NCI-H748 (cell line): ENCODE measurements around the gene RFX4.
"Not testable (repeated sequence)": the region's sequence is repeated elsewhere in the genome, so short reads cannot be mapped to it uniquely, and the experiment has no call there.

Experiments used
- DNase-seq: peaks from one replicate; lab custom pipeline; 2025; ENCODE audit not compliant: unreplicated experiment; lab: John Stamatoyannopoulos, UW

RFX4 gene

DNA sequence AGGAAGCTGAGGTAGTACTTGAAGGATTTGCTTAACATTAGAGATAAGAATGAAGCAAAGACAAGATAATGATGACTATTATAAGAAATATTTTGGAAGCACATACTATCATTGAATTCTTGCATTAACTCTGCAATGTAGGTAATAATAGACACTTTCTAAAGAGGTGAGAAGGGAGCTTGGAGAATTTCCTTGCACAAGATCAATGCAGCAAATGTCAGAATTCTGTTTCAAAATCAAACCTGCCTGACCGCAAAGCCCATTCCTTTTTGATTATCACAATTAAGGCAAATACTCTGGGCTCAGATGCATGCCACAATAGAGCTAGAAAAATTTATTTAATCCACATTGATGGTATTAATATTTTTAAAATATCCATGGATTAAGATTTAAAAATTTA lies 141.3 kb downstream of the RFX4 start:
- DNase-seq = no peak

DNA sequence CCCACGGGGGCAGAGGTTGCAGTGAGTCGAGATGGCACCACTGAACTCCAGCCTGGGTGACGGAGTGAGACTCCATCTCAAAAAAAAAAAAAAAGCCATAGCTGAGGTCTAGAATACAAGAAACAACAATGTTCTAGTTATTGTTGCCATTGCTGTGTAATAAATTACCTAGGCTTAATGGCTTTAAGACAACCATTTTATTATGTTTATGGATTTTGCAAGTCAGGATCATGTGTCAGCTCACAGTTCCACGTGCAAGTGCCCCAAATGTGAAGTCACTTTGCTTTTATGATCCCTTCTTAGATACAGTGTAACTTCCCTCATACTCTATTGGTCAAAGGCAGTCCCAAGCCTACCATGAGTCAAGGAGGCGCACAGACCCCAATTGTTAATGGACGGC lies 142.1 kb downstream of the RFX4 start:
- no peak for DNase-seq

GRCh38 chr12:106726603-106727202 lies 143.9 kb downstream of the RFX4 start:
- DNase-seq = not testable (repeated sequence)

DNA sequence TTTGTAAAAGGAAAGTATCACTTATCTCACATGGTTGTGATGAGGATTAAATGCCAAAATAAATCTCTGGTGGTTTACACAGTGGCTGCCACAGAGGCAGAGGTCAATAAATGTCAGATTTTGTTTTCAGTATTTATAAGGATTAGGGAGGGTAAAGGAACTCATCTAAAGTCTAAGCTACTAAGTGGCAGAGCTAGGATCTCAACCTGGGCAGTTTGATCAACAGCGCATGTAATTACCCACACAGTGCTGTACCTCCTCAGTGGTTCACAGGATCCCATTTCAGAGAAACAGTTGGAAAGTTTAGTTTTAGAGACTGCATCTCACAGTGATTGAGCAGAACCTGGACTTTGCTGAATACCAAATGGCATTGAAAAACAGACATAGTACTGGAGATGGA lies 146.8 kb downstream of the RFX4 start:
- no peak for DNase-seq

DNA sequence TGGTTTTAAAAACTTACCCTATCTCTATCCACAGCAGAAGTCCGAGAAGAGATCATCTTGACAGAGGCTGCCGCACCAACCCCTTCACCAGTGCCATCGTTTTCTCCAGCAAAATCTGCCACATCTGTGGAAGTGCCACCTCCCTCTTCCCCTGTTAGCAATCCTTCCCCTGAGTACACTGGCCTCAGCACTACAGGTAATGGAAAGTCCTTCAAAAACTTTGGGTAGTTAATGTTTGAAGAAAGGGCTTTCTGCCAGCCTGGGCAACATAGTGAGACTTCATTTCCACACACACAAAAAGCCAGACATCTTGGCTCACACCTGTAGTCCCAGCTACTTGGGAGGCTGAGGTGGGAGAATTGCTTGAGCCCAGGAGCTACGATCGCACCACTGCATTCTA lies 150.1 kb downstream of the RFX4 start:
- DNase-seq = no peak

- no peak for DNase-seq
Observed at GRCh38 chr12:106733660-106734059, 150.9 kb downstream of the RFX4 start.

DNA sequence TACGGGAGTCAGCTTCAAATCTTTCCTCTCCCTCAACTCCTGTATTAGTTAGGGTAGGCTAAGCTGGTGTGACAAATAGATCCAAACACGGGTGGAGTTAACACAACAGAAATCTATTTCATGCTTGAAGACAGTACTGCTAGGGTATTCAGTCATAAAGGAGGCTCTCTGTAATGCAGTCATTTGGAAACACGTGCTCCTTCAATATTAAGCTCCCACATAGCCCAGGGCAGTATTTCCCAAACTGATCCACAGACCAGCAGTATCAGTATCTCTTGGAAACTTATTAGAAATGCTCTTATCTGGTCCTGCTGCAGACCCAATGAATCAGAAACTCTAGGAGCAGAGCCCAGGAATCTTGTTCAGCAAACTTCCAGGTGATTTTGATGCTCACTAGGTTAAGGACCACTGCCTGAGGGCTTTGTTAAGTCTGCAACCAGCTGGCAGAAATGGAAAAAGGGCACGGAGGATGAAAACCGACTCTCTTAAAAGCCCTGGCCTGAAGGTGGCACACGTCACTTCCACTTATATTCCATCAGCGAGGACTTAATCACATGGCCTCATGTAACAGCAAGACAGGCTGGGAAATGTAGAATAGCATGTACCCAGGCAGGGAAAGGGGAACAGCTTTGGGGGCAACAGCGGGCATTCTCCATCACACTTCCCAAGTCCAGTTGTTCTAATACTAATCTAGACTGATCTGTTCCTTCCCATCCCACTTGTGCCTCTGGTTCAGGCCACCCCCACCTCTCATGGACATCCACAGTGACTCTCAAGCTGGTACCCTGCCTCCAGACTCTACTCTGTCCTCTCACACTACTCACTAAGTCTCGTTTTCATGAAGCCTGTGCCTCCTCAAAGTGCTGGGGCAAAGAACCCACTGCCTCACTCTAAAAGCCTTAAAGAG lies 153.5 kb downstream of the RFX4 start:
- DNase-seq = peak; percentile 18

DNA sequence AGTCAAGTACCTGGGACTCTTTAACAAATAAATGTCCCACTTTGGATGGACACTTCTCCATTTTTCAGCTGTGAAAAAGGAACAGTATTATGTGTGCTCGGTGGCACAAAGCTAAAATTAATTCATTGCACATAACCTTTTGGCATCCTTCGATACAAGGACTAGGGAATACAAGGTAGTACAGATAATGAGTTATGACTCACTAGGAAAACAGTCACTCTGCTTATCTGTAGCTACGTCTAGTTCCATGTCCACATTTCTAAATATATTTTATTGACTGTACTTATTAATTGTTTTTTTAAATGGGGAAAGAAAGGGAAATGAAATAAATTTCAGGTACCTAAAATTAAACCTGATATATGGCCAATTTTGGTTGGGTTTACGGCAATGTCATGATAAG lies 156.5 kb downstream of the RFX4 start:
- no peak for DNase-seq

- DNase-seq = no peak
Observed at GRCh38 chr12:106739815-106740530, 157.2 kb downstream of the RFX4 start.

GRCh38 chr12:106740818-106741217 lies 158.0 kb downstream of the RFX4 start:
- no peak for DNase-seq

DNA sequence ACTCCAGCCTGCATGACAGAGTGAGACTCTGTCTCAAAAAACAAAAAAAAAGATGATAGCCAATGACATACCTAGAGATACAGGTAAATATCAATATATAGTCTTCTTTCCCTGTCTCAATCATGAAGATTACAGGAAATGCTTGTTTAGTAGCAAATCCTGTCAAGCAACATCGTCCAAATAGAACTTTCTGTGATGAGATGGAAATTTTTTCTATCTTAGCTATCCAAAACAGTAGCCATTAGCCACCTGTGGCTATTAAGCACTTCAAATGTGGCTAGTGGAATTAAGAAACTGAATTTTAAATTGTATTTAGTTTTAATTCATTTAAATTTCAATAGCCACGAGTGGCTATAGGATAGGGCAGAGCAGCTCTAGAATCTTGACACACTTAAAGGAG lies 158.4 kb downstream of the RFX4 start:
- DNase-seq = no peak

- no peak for DNase-seq
Observed at GRCh38 chr12:106743270-106743988, 160.6 kb downstream of the RFX4 start.

GRCh38 chr12:106744600-106744999 lies 161.8 kb downstream of the RFX4 start:
- DNase-seq = no peak

DNA sequence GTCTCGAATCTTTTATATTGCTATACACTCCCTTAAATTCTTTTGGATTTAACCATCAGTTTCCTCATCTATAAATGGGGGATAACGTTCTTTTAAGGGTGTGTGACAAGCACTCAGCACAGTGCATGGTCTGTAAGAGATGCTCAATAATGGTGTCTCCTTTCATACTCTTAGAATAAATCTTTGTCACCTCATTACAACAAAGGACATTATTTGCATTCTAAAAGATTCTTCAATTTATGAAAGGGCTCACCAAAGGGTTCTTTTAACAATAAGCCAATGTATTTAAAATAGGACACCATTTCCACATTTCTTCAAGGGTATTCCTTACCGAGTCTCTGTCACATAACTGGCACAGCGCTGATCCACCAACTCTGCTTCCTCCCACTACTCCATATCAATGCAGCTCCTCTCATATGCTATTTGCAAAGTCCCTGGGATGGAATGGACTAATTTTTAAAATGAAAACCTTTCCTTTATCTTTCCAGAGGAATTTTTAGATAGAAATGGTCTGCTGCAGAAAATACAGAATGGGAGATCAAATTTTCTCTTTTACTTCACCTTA lies 162.5 kb downstream of the RFX4 start:
- DNase-seq = no peak

DNA sequence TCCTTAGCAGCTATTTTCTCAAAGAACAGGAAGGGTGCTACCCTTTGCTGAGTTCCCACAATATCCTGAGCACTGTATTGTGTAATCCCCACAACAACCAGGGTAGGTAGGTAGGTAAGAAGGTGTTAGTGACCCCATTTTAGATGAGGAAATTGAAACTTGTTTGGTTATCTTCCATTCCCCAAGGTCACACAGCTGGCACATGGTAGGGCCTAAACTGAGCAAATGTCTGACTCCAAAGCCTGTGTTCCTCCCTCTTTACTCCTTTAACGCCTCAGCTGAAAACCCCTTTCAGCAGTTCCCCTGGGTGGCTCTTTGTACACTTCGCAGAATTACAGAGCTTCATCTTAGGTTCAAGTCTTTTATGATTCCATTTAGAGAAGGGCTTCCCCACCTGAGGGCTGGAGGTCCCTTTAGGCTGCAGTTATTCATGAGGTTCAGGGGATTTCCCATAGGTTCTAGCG lies 165.2 kb downstream of the RFX4 start:
- DNase-seq = no peak

GRCh38 chr12:106750524-106750923 lies 167.7 kb downstream of the RFX4 start:
- no peak for DNase-seq

- no peak for DNase-seq
Observed at GRCh38 chr12:106753526-106753925, 170.7 kb downstream of the RFX4 start.

GRCh38 chr12:106754331-106754730 lies 171.5 kb downstream of the RFX4 start:
- DNase-seq = no peak

GRCh38 chr12:106757623-106758348 lies 175.0 kb downstream of the RFX4 start:
- no peak for DNase-seq
